WTC11 (cell line): ENCODE results near the gene KLHL30. TPM values are rescaled to one million over a fixed set of nuclear protein-coding genes. Genes with fewer than 3 reads are reported as not detected.

ENCODE experiments used
- ATAC-seq: fragments of 200-7000 bp; cut with Tn5 transposase; 2 replicates; pipeline ENCODE4 v1.10.0; 2021; ENCODE audit warnings: mild to moderate bottlenecking, moderate library complexity
- CTCF ChIA-PET: fragments of 300-600 bp; sonication (Branson Sonifier 250); formaldehyde crosslinking; loops from one replicate; lab custom pipeline; 2021; ENCODE audit warnings: antibody characterized with exemption; lab: Charles Lee
- POLR2A ChIA-PET: fragments of 350-600 bp; sonication (Branson Sonifier 250); formaldehyde crosslinking; loops from one replicate; lab custom pipeline; 2021; ENCODE audit warnings: antibody characterized with exemption; lab: Charles Lee
- DNase-seq: peaks from one replicate; pipeline ENCODE4 v3.0.0; 2021; ENCODE audit warnings: low spot score
- H3K27ac Mint-ChIP-seq: 2 replicates; pipeline ENCODE4 v1.8.0; 2021; ENCODE audit warnings: mixed read lengths
- H3K27me3 Mint-ChIP-seq: 2 replicates; pipeline ENCODE4 v1.8.0; 2021; ENCODE audit warnings: low read depth, mild to moderate bottlenecking, moderate library complexity, mixed read lengths
- H3K36me3 Mint-ChIP-seq: 2 replicates; pipeline ENCODE4 v1.8.0; 2021; ENCODE audit warnings: mixed read lengths
- H3K4me1 Mint-ChIP-seq: 2 replicates; pipeline ENCODE4 v1.8.0; 2022; ENCODE audit warnings: mixed read lengths
- H3K4me3 Mint-ChIP-seq: 2 replicates; pipeline ENCODE4 v1.8.0; 2021; ENCODE audit warnings: mild to moderate bottlenecking, moderate library complexity, mixed read lengths
- H3K9me3 Mint-ChIP-seq: 2 replicates; pipeline ENCODE4 v1.8.0; 2021; ENCODE audit warnings: mixed read lengths
- CBFB ChIP-seq: sonication (generic); formaldehyde crosslinking; IDR thresholded peaks from 2 replicates; pipeline ENCODE4 v1.8.1; 2022; ENCODE audit warnings: mild to moderate bottlenecking, low read depth, missing genetic modification reagents
- CREM ChIP-seq: sonication (generic); formaldehyde crosslinking; IDR thresholded peaks from 2 replicates; pipeline ENCODE4 v1.8.1; 2022; ENCODE audit warnings: mild to moderate bottlenecking, missing genetic modification reagents, moderate library complexity
- FOXJ3 ChIP-seq: sonication (generic); formaldehyde crosslinking; IDR thresholded peaks from 2 replicates; pipeline ENCODE4 v1.9.0; 2021; ENCODE audit warnings: missing genetic modification reagents, mild to moderate bottlenecking, borderline replicate concordance
- FOXK1 ChIP-seq: sonication (generic); formaldehyde crosslinking; IDR thresholded peaks from 2 replicates; pipeline ENCODE4 v1.8.0; 2022; ENCODE audit warnings: mild to moderate bottlenecking, moderate library complexity, missing genetic modification reagents
- GRHL2 ChIP-seq: fragments of 250-450 bp; sonication (Bioruptor Pico); IDR thresholded peaks from 2 replicates; pipeline ENCODE4 v1.8.0; 2022; ENCODE audit warnings: mild to moderate bottlenecking, moderate library complexity; ENCODE audit not compliant: insufficient replicate concordance, severe bottlenecking
- JUN ChIP-seq: sonication (generic); formaldehyde crosslinking; IDR thresholded peaks from 2 replicates; pipeline ENCODE4 v1.8.0; 2023; ENCODE audit warnings: mild to moderate bottlenecking, missing genetic modification reagents
- MYBL2 ChIP-seq: sonication (generic); formaldehyde crosslinking; IDR thresholded peaks from 2 replicates; pipeline ENCODE4 v1.8.1; 2023; ENCODE audit warnings: mild to moderate bottlenecking, moderate library complexity, missing genetic modification reagents
- NFATC4 ChIP-seq: fragments of 250-450 bp; sonication (Bioruptor Pico); IDR thresholded peaks from 2 replicates; pipeline ENCODE4 v1.9.0; 2021; ENCODE audit warnings: mild to moderate bottlenecking
- NFE2L1 ChIP-seq: sonication (generic); formaldehyde crosslinking; IDR thresholded peaks from 2 replicates; pipeline ENCODE4 v1.8.1; 2023; ENCODE audit warnings: missing genetic modification reagents
- NFYB ChIP-seq: sonication (generic); formaldehyde crosslinking; conservative IDR thresholded peaks from 2 replicates; pipeline ENCODE4 v1.8.0; 2022; ENCODE audit warnings: low read depth, missing genetic modification reagents
- NR1H2 ChIP-seq: sonication (generic); formaldehyde crosslinking; IDR thresholded peaks from 2 replicates; pipeline ENCODE4 v1.9.0; 2021; ENCODE audit warnings: mild to moderate bottlenecking, moderate library complexity, missing genetic modification reagents
- SOX15 ChIP-seq: fragments of 250-450 bp; sonication (Bioruptor Pico); IDR thresholded peaks from 2 replicates; pipeline ENCODE4 v1.9.0; 2021; ENCODE audit warnings: mild to moderate bottlenecking
- SP1 ChIP-seq: sonication (generic); formaldehyde crosslinking; conservative IDR thresholded peaks from 2 replicates; pipeline ENCODE4 v1.8.1; 2022; ENCODE audit warnings: missing genetic modification reagents
- TCF7 ChIP-seq: sonication (generic); formaldehyde crosslinking; IDR thresholded peaks from 2 replicates; pipeline ENCODE4 v1.8.0; 2022; ENCODE audit warnings: mild to moderate bottlenecking, low read depth, missing genetic modification reagents, moderate library complexity
- TEAD1 ChIP-seq: sonication (generic); formaldehyde crosslinking; IDR thresholded peaks from 2 replicates; pipeline ENCODE4 v1.8.0; 2022; ENCODE audit warnings: mild to moderate bottlenecking, missing genetic modification reagents
- TP53 ChIP-seq: sonication (generic); formaldehyde crosslinking; IDR thresholded peaks from 2 replicates; pipeline ENCODE4 v1.8.1; 2023; ENCODE audit warnings: mild to moderate bottlenecking, missing genetic modification reagents
- ZNF317 ChIP-seq: sonication (generic); formaldehyde crosslinking; IDR thresholded peaks from 2 replicates; pipeline ENCODE4 v1.8.1; 2023; ENCODE audit warnings: low read depth, mild to moderate bottlenecking, moderate library complexity, missing genetic modification reagents, borderline replicate concordance
- ZNF416 ChIP-seq: fragments of 250-450 bp; sonication (Bioruptor Pico); IDR thresholded peaks from 2 replicates; pipeline ENCODE4 v1.9.0; 2021; ENCODE audit warnings: mild to moderate bottlenecking, inconsistent platforms
- ZNF423 ChIP-seq: fragments of 250-450 bp; sonication (Bioruptor Pico); IDR thresholded peaks from 2 replicates; pipeline ENCODE4 v2.1.2; 2022; ENCODE audit warnings: mild to moderate bottlenecking, moderate library complexity
- total RNA-seq: library from RNA; stranded (reverse); gene quantifications from 3 replicates; pipeline ENCODE4 v1.2.3, GENCODE V29; 2021
- TF ChIP-seq, protein P1 (sequence below): sonication (generic); formaldehyde crosslinking; conservative IDR thresholded peaks from 2 replicates; pipeline ENCODE4 v1.8.1; 2023; ENCODE audit warnings: mild to moderate bottlenecking, low read depth, missing genetic modification reagents, moderate library complexity
- TF ChIP-seq, protein P2 (sequence below): fragments of 250-450 bp; sonication (Bioruptor Pico); IDR thresholded peaks from 2 replicates; pipeline ENCODE4 v1.9.0; 2021; ENCODE audit warnings: mild to moderate bottlenecking
- TF ChIP-seq, protein P3 (sequence below): sonication (generic); formaldehyde crosslinking; IDR thresholded peaks from 2 replicates; pipeline ENCODE4 v1.8.1; 2022; ENCODE audit warnings: low read depth, mild to moderate bottlenecking, moderate library complexity, missing genetic modification reagents, borderline replicate concordance
- TF ChIP-seq, protein P4 (sequence below): sonication (generic); formaldehyde crosslinking; IDR thresholded peaks from 2 replicates; pipeline ENCODE4 v1.8.0; 2022; ENCODE audit warnings: mild to moderate bottlenecking, missing genetic modification reagents
- TF ChIP-seq, protein P5 (sequence below): fragments of 250-450 bp; sonication (Bioruptor Pico); IDR thresholded peaks from 2 replicates; pipeline ENCODE4 v1.9.0; 2021; ENCODE audit warnings: moderate library complexity, mild to moderate bottlenecking, inconsistent platforms, borderline replicate concordance
- TF ChIP-seq, protein P6 (sequence below): sonication (generic); formaldehyde crosslinking; IDR thresholded peaks from 2 replicates; pipeline ENCODE4 v1.8.0; 2023; ENCODE audit warnings: missing genetic modification reagents
- TF ChIP-seq, protein P7 (sequence below): sonication (generic); formaldehyde crosslinking; IDR thresholded peaks from 2 replicates; pipeline ENCODE4 v1.8.1; 2022; ENCODE audit warnings: low read depth, missing genetic modification reagents, borderline replicate concordance
- TF ChIP-seq, protein P8 (sequence below): sonication (generic); formaldehyde crosslinking; IDR thresholded peaks from 2 replicates; pipeline ENCODE4 v1.8.0; 2022; ENCODE audit warnings: mild to moderate bottlenecking, missing genetic modification reagents

KLHL30 gene
- total RNA-seq, 1 experiment from 2014 or later = not detected

DNA sequence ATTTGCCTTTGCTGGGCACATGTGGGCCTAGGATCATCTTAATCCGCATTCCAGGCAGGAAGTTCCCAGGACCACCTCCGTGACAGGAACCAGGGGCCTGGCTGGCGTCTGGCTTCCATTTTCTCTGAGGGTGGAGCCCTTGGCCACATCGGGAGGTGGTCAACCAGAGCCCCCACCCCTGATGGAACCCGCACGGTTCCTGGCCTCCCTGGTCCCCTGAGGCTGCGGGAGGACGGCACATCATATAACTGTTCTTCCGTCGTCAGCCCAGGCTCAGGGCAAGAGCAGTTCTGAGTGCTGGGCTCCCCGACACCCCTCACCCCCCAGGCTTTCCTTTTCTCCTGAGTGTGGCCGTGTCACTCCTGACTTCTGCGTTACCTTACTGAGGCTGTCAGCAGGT is 24.9 kb upstream of the KLHL30 start:
- no peak overlapping the region for H3K27ac Mint-ChIP-seq

DNA sequence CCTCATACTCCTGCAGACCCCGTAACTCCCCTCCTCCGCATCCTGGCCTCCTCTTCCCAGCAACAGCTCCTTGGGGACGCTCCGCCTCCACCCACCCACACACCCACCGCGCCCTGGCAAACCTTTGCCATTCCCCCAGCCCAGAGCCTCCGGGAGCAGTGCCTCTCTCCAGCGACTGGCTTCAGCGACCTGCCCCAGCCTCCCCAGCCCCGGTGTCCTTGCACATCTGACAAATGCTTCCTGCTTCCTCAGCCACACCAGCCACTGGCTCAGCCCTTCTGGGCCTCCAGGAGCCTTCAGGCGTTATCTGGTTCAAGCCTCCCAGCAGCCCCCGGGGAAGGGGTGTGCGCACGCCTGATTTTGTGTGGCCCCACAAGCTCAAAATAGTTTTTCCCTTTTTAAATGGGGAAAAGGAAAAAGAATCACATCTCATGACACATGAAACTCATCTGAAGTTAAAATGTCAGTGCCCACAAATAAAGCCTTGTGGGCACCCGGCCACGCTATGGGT is 24.1 kb upstream of the KLHL30 start:
- POLR2A ChIA-PET = no interaction called here
- H3K4me1 Mint-ChIP-seq = peaks cover 3% of the 10 kb centered on the region
- no peaks in the 10 kb centered on the region for H3K27me3 Mint-ChIP-seq
- H3K27ac Mint-ChIP-seq = no peak overlapping the region
- H3K36me3 Mint-ChIP-seq = peaks cover 6% of the 10 kb centered on the region
- peaks cover 21% of the 10 kb centered on the region for H3K9me3 Mint-ChIP-seq
- DNase-seq (no peak), ATAC-seq (no peak)
- H3K4me3 Mint-ChIP-seq = no peak overlapping the region
- CTCF ChIA-PET = interaction anchor here (0.7 to 1.8 kb wide), 6 partner anchors 8 to 149 kb away, joined by 4 to 6 read pairs (median 4); no protein-coding TSS in a partner anchor
- TF ChIP-seq TEAD1 (CRISPR knock-in tag) (no peak), SP1 (CRISPR knock-in tag) (no peak), ZNF416 (no peak), CBFB (CRISPR knock-in tag) (no peak), GRHL2 (CRISPR knock-in tag) (no peak), JUN (CRISPR knock-in tag) (no peak), CREM (CRISPR knock-in tag) (no peak), MYBL2 (no peak), ZNF423 (CRISPR knock-in tag) (no peak), FOXK1 (CRISPR knock-in tag) (no peak), TCF7 (CRISPR knock-in tag) (no peak)
- TF ChIP-seq, protein P1, sequence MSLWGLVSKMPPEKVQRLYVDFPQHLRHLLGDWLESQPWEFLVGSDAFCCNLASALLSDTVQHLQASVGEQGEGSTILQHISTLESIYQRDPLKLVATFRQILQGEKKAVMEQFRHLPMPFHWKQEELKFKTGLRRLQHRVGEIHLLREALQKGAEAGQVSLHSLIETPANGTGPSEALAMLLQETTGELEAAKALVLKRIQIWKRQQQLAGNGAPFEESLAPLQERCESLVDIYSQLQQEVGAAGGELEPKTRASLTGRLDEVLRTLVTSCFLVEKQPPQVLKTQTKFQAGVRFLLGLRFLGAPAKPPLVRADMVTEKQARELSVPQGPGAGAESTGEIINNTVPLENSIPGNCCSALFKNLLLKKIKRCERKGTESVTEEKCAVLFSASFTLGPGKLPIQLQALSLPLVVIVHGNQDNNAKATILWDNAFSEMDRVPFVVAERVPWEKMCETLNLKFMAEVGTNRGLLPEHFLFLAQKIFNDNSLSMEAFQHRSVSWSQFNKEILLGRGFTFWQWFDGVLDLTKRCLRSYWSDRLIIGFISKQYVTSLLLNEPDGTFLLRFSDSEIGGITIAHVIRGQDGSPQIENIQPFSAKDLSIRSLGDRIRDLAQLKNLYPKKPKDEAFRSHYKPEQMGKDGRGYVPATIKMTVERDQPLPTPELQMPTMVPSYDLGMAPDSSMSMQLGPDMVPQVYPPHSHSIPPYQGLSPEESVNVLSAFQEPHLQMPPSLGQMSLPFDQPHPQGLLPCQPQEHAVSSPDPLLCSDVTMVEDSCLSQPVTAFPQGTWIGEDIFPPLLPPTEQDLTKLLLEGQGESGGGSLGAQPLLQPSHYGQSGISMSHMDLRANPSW = no peak
- TF ChIP-seq, protein P2, sequence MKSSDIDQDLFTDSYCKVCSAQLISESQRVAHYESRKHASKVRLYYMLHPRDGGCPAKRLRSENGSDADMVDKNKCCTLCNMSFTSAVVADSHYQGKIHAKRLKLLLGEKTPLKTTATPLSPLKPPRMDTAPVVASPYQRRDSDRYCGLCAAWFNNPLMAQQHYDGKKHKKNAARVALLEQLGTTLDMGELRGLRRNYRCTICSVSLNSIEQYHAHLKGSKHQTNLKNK (CRISPR knock-in tag) = no peak
- TF ChIP-seq, protein P3, sequence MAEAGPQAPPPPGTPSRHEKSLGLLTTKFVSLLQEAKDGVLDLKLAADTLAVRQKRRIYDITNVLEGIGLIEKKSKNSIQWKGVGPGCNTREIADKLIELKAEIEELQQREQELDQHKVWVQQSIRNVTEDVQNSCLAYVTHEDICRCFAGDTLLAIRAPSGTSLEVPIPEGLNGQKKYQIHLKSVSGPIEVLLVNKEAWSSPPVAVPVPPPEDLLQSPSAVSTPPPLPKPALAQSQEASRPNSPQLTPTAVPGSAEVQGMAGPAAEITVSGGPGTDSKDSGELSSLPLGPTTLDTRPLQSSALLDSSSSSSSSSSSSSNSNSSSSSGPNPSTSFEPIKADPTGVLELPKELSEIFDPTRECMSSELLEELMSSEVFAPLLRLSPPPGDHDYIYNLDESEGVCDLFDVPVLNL (CRISPR knock-in tag) = no peak
- TF ChIP-seq, protein P4, sequence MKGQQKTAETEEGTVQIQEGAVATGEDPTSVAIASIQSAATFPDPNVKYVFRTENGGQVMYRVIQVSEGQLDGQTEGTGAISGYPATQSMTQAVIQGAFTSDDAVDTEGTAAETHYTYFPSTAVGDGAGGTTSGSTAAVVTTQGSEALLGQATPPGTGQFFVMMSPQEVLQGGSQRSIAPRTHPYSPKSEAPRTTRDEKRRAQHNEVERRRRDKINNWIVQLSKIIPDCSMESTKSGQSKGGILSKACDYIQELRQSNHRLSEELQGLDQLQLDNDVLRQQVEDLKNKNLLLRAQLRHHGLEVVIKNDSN = no peak
- TF ChIP-seq, protein P5, sequence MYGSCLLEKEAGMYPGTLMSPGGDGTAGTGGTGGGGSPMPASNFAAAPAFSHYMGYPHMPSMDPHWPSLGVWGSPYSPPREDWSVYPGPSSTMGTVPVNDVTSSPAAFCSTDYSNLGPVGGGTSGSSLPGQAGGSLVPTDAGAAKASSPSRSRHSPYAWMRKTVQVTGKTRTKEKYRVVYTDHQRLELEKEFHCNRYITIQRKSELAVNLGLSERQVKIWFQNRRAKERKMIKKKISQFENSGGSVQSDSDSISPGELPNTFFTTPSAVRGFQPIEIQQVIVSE (CRISPR knock-in tag) = no peak

More for the DNA sequence above, 24.9 kb upstream of the KLHL30 start:
- ATAC-seq (no peak), DNase-seq (no peak)
- Mint-ChIP-seq H3K36me3 (peaks cover 6% of the 10 kb centered on the region), H3K4me3 (no peak overlapping the region), H3K4me1 (peaks cover 11% of the 10 kb centered on the region), H3K27me3 (no peaks in the 10 kb centered on the region), H3K9me3 (peaks cover 21% of the 10 kb centered on the region)
- ChIA-PET POLR2A (no interaction called here), CTCF (no interaction called here)
- TF ChIP-seq, protein P1 = no peak
- TF ChIP-seq TP53 (CRISPR knock-in tag) = no peak
- no peak for TF ChIP-seq NR1H2
- no peak for TF ChIP-seq NFE2L1 (CRISPR knock-in tag)
- TF ChIP-seq NFATC4 (CRISPR knock-in tag) = no peak
- TF ChIP-seq, protein P6, sequence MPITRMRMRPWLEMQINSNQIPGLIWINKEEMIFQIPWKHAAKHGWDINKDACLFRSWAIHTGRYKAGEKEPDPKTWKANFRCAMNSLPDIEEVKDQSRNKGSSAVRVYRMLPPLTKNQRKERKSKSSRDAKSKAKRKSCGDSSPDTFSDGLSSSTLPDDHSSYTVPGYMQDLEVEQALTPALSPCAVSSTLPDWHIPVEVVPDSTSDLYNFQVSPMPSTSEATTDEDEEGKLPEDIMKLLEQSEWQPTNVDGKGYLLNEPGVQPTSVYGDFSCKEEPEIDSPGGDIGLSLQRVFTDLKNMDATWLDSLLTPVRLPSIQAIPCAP (CRISPR knock-in tag) = no peak
- TF ChIP-seq ZNF317 (CRISPR knock-in tag) = no peak
- TF ChIP-seq MYBL2 = no peak
- TF ChIP-seq SOX15 (CRISPR knock-in tag) = no peak
- TF ChIP-seq, protein P7, sequence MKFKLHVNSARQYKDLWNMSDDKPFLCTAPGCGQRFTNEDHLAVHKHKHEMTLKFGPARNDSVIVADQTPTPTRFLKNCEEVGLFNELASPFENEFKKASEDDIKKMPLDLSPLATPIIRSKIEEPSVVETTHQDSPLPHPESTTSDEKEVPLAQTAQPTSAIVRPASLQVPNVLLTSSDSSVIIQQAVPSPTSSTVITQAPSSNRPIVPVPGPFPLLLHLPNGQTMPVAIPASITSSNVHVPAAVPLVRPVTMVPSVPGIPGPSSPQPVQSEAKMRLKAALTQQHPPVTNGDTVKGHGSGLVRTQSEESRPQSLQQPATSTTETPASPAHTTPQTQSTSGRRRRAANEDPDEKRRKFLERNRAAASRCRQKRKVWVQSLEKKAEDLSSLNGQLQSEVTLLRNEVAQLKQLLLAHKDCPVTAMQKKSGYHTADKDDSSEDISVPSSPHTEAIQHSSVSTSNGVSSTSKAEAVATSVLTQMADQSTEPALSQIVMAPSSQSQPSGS (CRISPR knock-in tag) = no peak
- no peak for TF ChIP-seq NFYB (CRISPR knock-in tag)
- no peak for TF ChIP-seq FOXJ3 (CRISPR knock-in tag)
- TF ChIP-seq, protein P8, sequence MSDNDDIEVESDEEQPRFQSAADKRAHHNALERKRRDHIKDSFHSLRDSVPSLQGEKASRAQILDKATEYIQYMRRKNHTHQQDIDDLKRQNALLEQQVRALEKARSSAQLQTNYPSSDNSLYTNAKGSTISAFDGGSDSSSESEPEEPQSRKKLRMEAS (CRISPR knock-in tag) = no peak
- no peak for TF ChIP-seq ZNF423 (CRISPR knock-in tag)
